Activated T-cell treated with anti-CD3 and anti-CD28 coated beads, Interleukin-2, amount 50 U/mL, for 4 hours (primary cell): ENCODE measurements around the gene MCTP1. TPM values are rescaled to one million over a fixed set of nuclear protein-coding genes. Genes with fewer than 3 reads are reported as not detected.

Source experiments
- ATAC-seq, 2 donors: fragments of 200-7000 bp; cut with Tn5 transposase; one replicate each; pipeline ENCODE4 v1.10.0; 2021
- DNase-seq: peaks from one replicate; pipeline ENCODE4 v3.0.0-alpha.2; 2020
- H3K27me3 Mint-ChIP-seq: one replicate; pipeline ENCODE4 v1.8.0; 2021; ENCODE audit warnings: low read depth, mixed read lengths
- H3K36me3 Mint-ChIP-seq: one replicate; pipeline ENCODE4 v1.8.0; 2022; ENCODE audit warnings: mixed read lengths; ENCODE audit not compliant: insufficient read depth
- H3K4me1 Mint-ChIP-seq: one replicate; pipeline ENCODE4 v1.8.0; 2021; ENCODE audit warnings: low read depth, mixed read lengths
- H3K4me3 Mint-ChIP-seq: one replicate; pipeline ENCODE4 v1.8.0; 2021; ENCODE audit warnings: mild to moderate bottlenecking, moderate library complexity, mixed read lengths
- H3K9me3 Mint-ChIP-seq: one replicate; pipeline ENCODE4 v1.8.0; 2021; ENCODE audit warnings: mixed read lengths
- total RNA-seq, 3 donors: library from RNA; stranded (reverse); gene quantifications; one replicate each; pipeline ENCODE4 v1.2.1, GENCODE V29; 2021

The MCTP1 gene
- total RNA-seq, 3 donors from 2014 or later = 0.30 to 1.1 (median 0.92) TPM

DNA sequence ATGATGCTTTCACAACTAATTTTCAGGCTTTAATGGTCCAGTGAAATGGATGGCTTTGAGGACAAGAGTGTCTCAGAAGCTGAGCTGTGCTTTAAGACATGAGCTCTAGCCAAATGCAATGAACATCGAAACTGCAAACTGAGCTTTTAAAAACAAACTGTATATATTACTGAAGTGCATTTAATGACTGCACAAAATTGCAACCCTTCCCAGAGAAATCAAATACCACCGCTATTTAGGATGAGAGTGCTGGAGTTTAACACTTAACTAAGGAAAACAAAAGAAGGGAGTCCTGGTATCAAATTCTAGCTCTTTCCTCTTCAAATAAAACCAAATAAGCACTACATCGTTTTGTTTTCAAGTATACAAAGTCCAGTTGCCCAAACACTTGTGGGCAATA is 502.5 kb downstream of the MCTP1 start:
- ATAC-seq (no peak), DNase-seq (no peak)
- H3K4me1 Mint-ChIP-seq = no peaks in the 10 kb centered on the region
- no peak overlapping the region for H3K4me3 Mint-ChIP-seq
- peaks cover 7% of the 10 kb centered on the region for H3K27me3 Mint-ChIP-seq
- no peaks in the 10 kb centered on the region for H3K9me3 Mint-ChIP-seq
- no peaks in the 10 kb centered on the region for H3K36me3 Mint-ChIP-seq

DNA sequence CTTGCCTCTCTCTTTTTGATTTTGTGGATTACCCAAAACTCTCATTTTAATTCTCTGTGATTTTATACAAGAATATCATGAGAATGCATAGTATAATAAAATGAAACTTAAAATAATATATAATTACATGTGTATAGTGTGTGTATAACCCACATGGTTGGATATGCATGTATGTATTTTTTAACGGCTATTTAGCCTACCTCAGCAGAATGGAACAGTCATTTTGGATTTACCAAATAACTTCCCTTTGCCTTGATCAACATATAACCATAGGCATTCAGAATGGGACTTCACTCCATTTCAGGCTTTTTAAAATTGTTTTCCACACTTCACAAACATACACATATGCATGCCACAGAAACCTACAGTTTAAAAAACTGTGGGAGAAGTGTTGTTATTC is 505.2 kb downstream of the MCTP1 start:
- Mint-ChIP-seq H3K9me3 (no peaks in the 10 kb centered on the region), H3K4me3 (no peak overlapping the region), H3K27me3 (peaks cover 7% of the 10 kb centered on the region), H3K4me1 (no peaks in the 10 kb centered on the region), H3K36me3 (no peaks in the 10 kb centered on the region)
- DNase-seq (no peak), ATAC-seq (no peak)

DNA sequence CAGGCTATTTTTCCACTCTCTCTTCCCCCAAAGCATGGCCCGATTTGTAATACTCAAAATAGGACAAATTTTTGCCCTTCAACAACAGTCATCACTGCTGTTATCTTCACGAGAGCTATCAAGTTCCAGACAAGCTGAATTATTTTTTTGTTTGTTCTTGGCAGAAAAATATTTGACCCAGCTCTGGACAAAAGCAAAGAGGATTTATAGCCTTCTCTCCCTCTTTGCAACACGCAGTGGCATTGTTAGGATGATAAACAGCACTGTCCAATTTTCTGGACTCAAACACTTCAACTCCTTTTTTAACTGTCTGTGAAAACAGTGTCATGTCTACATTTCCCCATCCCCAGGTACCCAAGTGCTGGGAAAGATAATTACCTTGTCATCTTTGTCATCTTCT is 506.2 kb downstream of the MCTP1 start:
- H3K4me1 Mint-ChIP-seq = no peaks in the 10 kb centered on the region
- H3K27me3 Mint-ChIP-seq = peaks cover 7% of the 10 kb centered on the region
- H3K36me3 Mint-ChIP-seq = no peaks in the 10 kb centered on the region
- H3K4me3 Mint-ChIP-seq = no peak overlapping the region
- no peak for ATAC-seq
- H3K9me3 Mint-ChIP-seq = no peaks in the 10 kb centered on the region
- DNase-seq = no peak

DNA sequence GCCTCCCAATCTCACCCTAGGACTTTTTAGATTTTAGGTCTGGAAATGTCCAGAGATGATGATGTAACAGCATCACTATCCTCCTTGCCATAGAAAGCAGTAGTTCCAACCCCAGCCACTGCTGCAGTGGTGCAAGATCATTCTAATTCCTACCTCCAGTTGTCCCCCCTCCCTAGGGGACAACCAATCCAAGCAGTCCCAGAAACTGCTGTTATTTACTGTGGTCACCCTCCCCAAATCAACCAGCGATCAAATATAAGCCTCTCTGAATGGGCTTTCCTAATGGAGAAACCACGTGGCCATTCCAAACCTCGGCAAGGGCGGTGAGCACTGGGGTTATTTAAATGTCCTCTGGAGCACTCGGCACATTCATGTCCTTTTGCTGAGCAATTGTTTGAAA is 506.6 kb downstream of the MCTP1 start:
- Mint-ChIP-seq H3K9me3 (no peaks in the 10 kb centered on the region), H3K4me3 (no peak overlapping the region), H3K27me3 (peaks cover 7% of the 10 kb centered on the region), H3K36me3 (no peaks in the 10 kb centered on the region), H3K4me1 (no peaks in the 10 kb centered on the region)
- no peak for ATAC-seq
- no peak for DNase-seq

DNA sequence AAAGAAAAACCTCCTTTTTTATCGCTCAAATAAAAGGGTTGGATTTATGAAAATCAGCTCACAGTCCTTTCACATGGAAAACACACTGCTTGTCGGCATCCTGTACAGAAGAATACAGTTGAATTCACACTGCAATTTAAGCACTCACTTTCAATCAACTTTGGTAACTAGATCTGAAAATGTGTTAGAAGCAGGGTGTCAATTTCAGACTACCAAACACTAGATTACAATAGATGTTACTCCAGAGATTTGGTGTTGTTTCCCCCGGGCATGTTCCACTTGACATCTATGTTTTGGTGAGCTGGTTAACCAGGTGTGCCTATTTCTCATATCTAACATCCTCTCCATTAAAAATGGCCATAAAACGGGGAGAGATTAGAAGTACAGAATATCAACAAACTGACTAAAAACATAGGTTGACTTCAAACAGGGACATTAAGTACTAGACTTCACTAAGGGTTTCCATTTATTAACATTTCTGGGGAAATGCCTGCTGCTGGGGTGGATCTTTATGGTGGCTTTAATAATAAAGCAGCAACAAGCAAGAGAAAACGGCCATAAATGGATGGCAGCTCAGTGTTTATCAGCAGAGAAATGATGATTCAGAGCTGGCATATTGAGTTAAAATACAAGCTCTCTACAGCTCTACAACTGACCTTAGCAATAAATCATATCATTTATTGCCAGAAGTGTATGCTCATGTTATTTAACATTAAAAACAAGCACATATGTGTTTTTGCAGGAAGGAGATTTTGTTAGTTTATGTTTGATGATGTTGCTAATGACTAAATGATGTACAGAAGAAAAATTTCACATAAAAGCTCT is 507.6 kb downstream of the MCTP1 start:
- H3K4me1 Mint-ChIP-seq = no peaks in the 10 kb centered on the region
- DNase-seq = no peak
- H3K9me3 Mint-ChIP-seq = no peaks in the 10 kb centered on the region
- no peaks in the 10 kb centered on the region for H3K36me3 Mint-ChIP-seq
- H3K4me3 Mint-ChIP-seq = no peak overlapping the region
- ATAC-seq = no peak
- peaks cover 7% of the 10 kb centered on the region for H3K27me3 Mint-ChIP-seq

DNA sequence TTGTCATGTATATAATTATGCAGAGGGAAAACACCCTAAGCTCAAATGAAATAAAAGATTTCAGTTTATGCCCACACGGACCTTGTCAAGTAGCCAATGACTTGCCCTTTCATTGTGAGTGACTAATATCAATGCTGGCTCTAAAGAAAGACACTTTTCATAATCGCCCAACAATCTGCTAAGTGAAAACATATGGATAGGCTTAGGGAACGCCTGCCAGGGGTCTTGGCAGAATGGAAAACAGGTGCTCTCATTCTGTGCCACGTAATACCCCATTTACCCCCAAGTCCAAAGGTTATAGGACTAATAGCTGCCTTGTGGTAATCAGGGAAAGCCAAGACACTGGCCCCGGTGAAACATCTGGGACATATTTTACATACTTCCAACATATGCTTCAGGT is 508.7 kb downstream of the MCTP1 start:
- Mint-ChIP-seq H3K27me3 (peaks cover 7% of the 10 kb centered on the region), H3K36me3 (no peaks in the 10 kb centered on the region), H3K4me3 (no peak overlapping the region), H3K9me3 (no peaks in the 10 kb centered on the region), H3K4me1 (no peaks in the 10 kb centered on the region)
- DNase-seq (no peak), ATAC-seq (no peak)

DNA sequence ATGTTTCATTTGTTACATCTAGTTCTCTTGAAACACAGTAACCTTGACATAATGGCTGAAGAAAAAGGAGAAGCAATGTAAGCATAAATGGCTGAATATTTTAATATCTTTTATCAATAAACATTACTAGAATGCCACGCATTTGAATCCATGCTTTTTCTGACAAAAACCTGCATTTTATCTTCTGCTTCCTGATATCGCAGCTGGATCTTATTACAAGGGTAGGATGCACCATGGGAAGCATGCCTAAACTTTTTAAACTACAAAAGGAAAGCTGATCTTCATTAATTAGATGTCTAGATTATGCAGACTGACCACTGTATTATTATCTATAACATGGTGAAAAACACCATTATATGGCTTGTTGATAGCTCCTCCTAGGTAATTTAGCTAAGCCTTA is 509.8 kb downstream of the MCTP1 start:
- ATAC-seq (no peak), DNase-seq (no peak)
- H3K4me3 Mint-ChIP-seq = no peak overlapping the region
- no peaks in the 10 kb centered on the region for H3K9me3 Mint-ChIP-seq
- no peaks in the 10 kb centered on the region for H3K4me1 Mint-ChIP-seq
- no peaks in the 10 kb centered on the region for H3K36me3 Mint-ChIP-seq
- H3K27me3 Mint-ChIP-seq = peaks cover 7% of the 10 kb centered on the region

DNA sequence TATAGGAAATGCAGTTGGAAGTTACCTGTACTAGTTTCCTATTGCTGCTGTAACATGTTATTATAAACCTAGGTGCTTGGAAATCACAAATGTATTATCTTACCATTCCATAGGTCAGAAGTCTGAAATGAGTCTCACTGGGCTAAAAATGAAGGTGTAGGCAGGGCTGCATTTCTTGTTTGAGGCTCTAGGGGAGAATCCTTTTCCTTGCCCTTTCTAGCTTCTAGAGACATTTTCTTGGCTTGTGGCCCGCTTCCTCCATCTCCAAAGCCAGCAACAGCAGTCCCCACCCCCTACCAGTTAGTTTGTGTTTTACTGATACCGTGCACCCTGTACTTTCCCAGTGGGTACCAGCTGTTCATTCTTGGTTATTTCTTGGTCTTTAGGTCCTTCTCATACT is 513.2 kb downstream of the MCTP1 start:
- H3K27me3 Mint-ChIP-seq = peaks cover 6% of the 10 kb centered on the region
- no peaks in the 10 kb centered on the region for H3K9me3 Mint-ChIP-seq
- no peaks in the 10 kb centered on the region for H3K4me1 Mint-ChIP-seq
- ATAC-seq (no peak), DNase-seq (no peak)
- H3K4me3 Mint-ChIP-seq = no peak overlapping the region
- H3K36me3 Mint-ChIP-seq = no peaks in the 10 kb centered on the region

DNA sequence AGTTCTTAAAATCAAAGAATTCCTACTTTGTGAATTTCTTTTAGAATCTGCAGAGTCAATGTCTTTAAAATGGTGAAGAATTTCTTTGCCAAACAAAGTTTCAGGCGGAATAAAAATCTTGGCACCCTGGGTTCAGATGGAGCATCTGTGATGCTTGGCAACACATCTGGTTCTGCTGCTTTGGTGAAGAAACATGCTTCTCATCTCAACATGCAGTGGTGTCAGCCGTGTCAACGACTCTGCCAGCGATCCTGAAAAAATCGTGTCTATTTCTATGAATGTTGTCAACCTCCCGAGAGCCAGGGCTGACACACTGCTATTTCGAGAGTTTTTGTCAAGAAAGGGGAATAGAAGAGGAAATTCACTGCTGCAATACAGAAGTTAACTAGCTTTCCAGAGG is 514.9 kb downstream of the MCTP1 start:
- Mint-ChIP-seq H3K4me1 (no peaks in the 10 kb centered on the region), H3K4me3 (no peak overlapping the region), H3K27me3 (peaks cover 13% of the 10 kb centered on the region), H3K36me3 (no peaks in the 10 kb centered on the region), H3K9me3 (no peaks in the 10 kb centered on the region)
- ATAC-seq (no peak), DNase-seq (no peak)

DNA sequence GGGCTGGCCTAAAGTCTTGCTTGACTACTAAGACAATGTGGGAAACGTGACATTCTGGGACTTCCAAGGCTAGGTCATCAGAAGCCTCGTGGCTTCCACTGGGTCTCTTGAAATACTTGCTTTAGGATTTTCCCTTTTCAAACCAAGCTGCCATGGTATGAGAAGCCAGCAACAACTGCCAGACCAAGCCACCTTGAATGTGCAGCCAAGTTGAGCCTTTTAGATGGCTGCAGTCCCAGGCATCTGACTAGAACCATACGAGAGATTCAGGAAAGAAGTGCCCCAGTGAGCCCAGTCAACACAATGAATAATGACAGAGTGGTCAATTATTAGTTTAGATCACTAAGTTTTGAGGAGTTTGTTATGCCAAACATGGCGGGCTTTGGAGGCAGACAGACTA is 523.1 kb downstream of the MCTP1 start:
- peaks cover 11% of the 10 kb centered on the region for H3K27me3 Mint-ChIP-seq
- H3K9me3 Mint-ChIP-seq = no peaks in the 10 kb centered on the region
- H3K4me1 Mint-ChIP-seq = no peaks in the 10 kb centered on the region
- no peak overlapping the region for H3K4me3 Mint-ChIP-seq
- ATAC-seq (no peak), DNase-seq (no peak)
- H3K36me3 Mint-ChIP-seq = no peaks in the 10 kb centered on the region

DNA sequence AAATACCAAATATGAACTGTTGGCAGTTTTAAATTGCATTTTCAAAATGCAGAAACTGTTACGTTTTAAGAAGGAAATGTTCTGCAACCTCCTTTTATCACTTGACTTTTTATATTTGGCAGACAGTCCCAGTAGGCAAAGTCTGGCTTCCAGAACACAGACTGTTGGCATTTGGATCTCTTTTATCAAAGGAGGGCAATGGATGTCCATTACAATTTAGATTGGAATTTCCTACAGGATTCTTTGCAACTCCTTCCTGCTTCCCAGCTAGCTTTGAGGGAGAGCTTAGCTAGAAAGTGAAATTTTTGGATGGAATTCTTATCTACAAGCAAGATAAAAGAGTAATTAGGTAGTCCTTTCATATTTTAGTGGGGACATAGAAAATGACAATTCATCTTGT is 523.8 kb downstream of the MCTP1 start:
- Mint-ChIP-seq H3K9me3 (no peaks in the 10 kb centered on the region), H3K36me3 (no peaks in the 10 kb centered on the region), H3K27me3 (peaks cover 9% of the 10 kb centered on the region), H3K4me1 (no peaks in the 10 kb centered on the region), H3K4me3 (no peak overlapping the region)
- ATAC-seq (no peak), DNase-seq (no peak)

DNA sequence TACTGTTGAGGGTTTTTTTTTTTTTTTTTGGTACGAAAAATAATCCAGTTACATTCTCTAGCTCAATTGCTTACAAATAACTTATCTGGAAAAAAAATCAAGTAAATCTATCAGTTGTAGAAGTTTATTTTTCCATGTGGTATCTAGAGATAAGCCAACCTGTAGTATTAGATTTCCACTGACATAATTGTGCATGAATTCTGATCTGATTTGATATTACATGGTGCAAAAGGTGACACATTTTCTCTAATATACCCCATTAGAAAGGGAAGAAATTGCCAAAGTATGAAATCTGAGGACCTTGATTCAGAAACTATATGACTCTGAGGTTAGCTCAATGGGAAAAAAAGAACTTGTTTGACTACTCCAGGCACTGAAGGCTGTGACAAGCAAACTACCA is 524.9 kb downstream of the MCTP1 start:
- H3K4me1 Mint-ChIP-seq = no peaks in the 10 kb centered on the region
- H3K9me3 Mint-ChIP-seq = no peaks in the 10 kb centered on the region
- no peak overlapping the region for H3K4me3 Mint-ChIP-seq
- H3K36me3 Mint-ChIP-seq = no peaks in the 10 kb centered on the region
- peaks cover 4% of the 10 kb centered on the region for H3K27me3 Mint-ChIP-seq
- no peak for DNase-seq
- ATAC-seq = no peak

DNA sequence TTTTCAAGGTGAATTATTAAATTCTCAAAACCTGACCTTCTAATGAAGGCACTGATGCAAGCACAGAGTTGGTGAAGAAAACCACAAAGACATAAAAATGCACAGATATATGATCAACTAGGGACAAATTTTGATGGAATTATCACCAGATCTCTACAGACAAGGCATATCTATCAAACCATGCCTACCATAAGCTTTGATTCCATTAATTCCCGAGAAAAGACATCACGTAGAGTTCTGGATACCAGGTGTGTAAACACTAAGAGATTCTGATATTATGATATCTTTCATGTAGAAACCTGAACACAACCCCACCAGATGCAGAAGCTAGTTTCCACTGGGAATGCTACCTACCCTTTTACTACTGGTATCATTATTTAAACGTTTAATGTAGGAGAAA is 525.9 kb downstream of the MCTP1 start:
- no peaks in the 10 kb centered on the region for H3K36me3 Mint-ChIP-seq
- no peak for DNase-seq
- H3K27me3 Mint-ChIP-seq = no peaks in the 10 kb centered on the region
- no peaks in the 10 kb centered on the region for H3K9me3 Mint-ChIP-seq
- ATAC-seq = no peak
- no peak overlapping the region for H3K4me3 Mint-ChIP-seq
- H3K4me1 Mint-ChIP-seq = no peaks in the 10 kb centered on the region

DNA sequence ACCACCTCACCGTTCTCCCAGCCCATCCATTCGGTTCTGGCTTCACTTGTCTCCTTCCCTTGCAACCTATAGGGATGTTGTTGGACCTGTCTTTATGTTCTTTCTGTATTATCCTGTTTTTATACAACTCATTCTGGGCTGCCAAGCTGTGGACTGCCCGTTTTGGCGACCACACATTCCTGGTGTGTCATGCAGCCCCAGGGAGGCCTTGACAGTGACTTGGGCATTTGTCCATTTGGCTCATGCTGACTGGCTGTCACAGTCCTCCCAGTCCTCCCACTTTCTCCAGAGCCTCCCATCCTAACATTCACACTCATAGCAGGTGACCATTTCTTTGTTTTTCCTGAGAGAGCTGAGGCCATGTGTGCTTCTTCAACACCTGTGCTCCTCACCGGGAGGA is 530.1 kb downstream of the MCTP1 start:
- ATAC-seq = no peak
- Mint-ChIP-seq H3K27me3 (no peaks in the 10 kb centered on the region), H3K36me3 (no peaks in the 10 kb centered on the region), H3K9me3 (no peaks in the 10 kb centered on the region), H3K4me1 (no peaks in the 10 kb centered on the region), H3K4me3 (no peak overlapping the region)
- no peak for DNase-seq

DNA sequence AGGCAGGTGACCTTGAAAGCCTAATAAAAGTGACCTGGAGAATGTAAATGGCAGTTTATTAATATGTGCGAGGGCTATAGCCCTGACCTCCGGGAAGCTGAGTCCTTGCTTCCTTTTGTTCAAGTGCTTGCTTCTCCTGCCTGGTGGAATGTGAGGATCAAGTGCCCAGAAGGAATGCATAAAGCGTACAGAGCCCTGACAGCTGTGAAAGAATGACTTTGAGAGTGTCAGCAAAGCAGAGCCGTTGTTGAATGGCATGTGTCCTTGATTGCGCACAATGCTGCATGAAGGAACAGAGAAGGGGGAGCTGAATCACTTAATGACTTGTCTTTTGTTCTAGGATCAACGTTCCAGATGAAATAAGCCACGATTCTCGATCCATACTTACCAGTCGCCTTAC is 533.4 kb downstream of the MCTP1 start:
- no peak for DNase-seq
- ATAC-seq = no peak
- Mint-ChIP-seq H3K4me3 (no peak overlapping the region), H3K9me3 (no peaks in the 10 kb centered on the region), H3K4me1 (no peaks in the 10 kb centered on the region), H3K36me3 (no peaks in the 10 kb centered on the region), H3K27me3 (no peaks in the 10 kb centered on the region)
